ENCODE data around the gene PATL2.
"Not testable (repeated sequence)": the region's sequence is repeated elsewhere in the genome, so short reads cannot be mapped to it uniquely, and the experiment has no call there.

Gene PATL2

DNA sequence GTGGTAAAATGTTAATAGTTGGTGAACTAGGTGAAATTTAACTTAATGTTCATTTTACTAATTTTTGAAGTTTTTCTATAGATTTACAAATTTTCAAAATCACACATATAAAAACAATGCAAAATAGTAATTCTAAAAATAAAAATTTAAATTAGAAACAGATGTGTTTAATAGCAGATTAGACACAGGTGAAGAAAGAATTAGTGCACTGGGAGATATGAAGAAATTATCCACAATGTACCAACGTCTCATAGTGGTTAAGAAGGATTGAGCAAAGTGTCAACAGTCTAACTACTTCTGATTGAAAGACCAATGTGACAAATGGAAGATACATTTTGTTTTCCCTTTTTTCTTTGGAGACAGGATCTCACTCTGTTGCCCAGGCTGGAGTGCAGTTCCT lies 74.1 kb downstream of the PATL2 start:
- no peak overlapping the region for H3K4me3 ChIP-seq (ENCODE audit: low read depth, low read length)
- no peaks in the 10 kb centered on the region for H3K27me3 ChIP-seq (ENCODE audit: control insufficient read depth, insufficient read depth, low read length)
- H3K9ac ChIP-seq (ENCODE audit: low read length): no peak overlapping the region
- no peaks in the 10 kb centered on the region for H3K9me3 ChIP-seq (ENCODE audit: control insufficient read depth, insufficient read depth, low read depth, low read length)
- H3K27ac ChIP-seq (ENCODE audit: low read depth, low read length): no peak overlapping the region
- H3K4me1 ChIP-seq (ENCODE audit: control insufficient read depth, insufficient read depth, low read length): no peaks in the 10 kb centered on the region
- peaks cover 33% of the 10 kb centered on the region for H3K36me3 ChIP-seq (ENCODE audit: control insufficient read depth, insufficient read depth, low read length)

DNA sequence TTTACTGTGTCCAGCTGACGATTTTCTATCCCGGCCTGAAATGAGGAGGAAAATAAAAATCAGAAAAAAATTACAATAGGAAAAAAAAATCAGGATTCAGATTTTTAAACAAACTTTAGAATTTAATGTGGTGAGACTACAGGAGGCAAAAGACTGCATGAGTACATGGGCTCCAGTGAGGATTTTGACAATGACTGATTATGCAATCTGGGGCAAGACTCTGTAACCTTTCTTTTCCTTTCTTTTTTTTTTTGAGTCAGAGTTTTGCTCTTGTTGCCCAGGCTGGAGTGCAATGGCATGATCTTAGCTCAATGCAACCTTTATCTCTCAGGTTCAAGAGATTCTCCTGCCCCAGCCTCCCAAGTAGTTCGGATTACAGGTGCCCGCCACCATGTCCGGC lies 77.5 kb downstream of the PATL2 start:
- Histone ChIP-seq H3K36me3 (ENCODE audit: control insufficient read depth, insufficient read depth, low read length) (peaks cover 52% of the 10 kb centered on the region), H3K27ac (ENCODE audit: low read depth, low read length) (no peak overlapping the region), H3K9me3 (ENCODE audit: control insufficient read depth, insufficient read depth, low read depth, low read length) (no peaks in the 10 kb centered on the region), H3K9ac (ENCODE audit: low read length) (no peak overlapping the region), H3K4me3 (ENCODE audit: low read depth, low read length) (no peak overlapping the region), H3K27me3 (ENCODE audit: control insufficient read depth, insufficient read depth, low read length) (no peaks in the 10 kb centered on the region), H3K4me1 (ENCODE audit: control insufficient read depth, insufficient read depth, low read length) (no peaks in the 10 kb centered on the region)

DNA sequence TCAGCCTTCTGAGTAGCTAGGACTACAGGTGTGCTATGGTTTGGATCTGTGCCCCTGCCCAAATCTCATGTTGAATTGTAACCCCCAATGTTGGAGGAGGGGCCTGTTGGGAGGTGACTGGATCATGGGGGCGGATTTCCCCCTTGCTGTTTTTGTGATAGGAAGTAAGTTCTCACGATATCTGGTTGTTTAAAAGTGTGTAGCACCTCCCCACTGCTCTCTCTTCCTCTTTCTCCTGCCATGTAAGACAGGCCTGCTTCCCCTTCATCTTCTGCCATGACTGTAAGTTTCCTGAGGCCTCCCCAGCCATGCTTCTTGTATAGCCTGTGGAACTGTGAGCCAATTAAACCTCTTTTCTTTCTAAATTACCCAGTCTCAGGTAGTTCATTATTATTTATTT lies 85.8 kb downstream of the PATL2 start:
- not testable (repeated sequence) for H3K4me1 ChIP-seq (ENCODE audit: control insufficient read depth, insufficient read depth, low read length); H3K27ac ChIP-seq (ENCODE audit: low read depth, low read length); H3K4me3 ChIP-seq (ENCODE audit: low read depth, low read length); H3K9ac ChIP-seq (ENCODE audit: low read length); H3K27me3 ChIP-seq (ENCODE audit: control insufficient read depth, insufficient read depth, low read length); H3K9me3 ChIP-seq (ENCODE audit: control insufficient read depth, insufficient read depth, low read depth, low read length)
- peaks cover 65% of the 10 kb centered on the region for H3K36me3 ChIP-seq (ENCODE audit: control insufficient read depth, insufficient read depth, low read length)

DNA sequence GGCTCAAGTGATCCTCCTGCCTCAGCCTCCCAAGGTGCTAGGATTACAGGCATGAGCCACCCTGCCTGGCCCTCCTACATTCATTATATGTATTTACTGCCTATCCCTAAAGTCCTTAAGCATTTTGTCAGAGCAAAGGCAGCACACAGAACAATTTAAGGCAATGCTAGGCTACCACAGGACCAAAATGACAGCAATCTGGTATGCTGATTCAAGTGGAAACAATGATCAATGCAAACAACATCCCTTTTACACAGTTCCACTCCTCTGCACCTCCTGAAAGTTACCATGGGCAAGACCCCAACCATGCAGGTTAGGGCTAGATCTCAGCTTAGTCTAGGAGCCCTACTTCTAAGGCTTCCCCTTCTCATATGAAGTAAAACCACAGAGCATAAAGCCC lies 87.9 kb downstream of the PATL2 start:
- H3K27me3 ChIP-seq (ENCODE audit: control insufficient read depth, insufficient read depth, low read length): no peaks in the 10 kb centered on the region
- no peak overlapping the region for H3K4me3 ChIP-seq (ENCODE audit: low read depth, low read length)
- no peak overlapping the region for H3K27ac ChIP-seq (ENCODE audit: low read depth, low read length)
- H3K4me1 ChIP-seq (ENCODE audit: control insufficient read depth, insufficient read depth, low read length): no peaks in the 10 kb centered on the region
- H3K9me3 ChIP-seq (ENCODE audit: control insufficient read depth, insufficient read depth, low read depth, low read length): no peaks in the 10 kb centered on the region
- no peak overlapping the region for H3K9ac ChIP-seq (ENCODE audit: low read length)
- H3K36me3 ChIP-seq (ENCODE audit: control insufficient read depth, insufficient read depth, low read length): peaks cover 61% of the 10 kb centered on the region

DNA sequence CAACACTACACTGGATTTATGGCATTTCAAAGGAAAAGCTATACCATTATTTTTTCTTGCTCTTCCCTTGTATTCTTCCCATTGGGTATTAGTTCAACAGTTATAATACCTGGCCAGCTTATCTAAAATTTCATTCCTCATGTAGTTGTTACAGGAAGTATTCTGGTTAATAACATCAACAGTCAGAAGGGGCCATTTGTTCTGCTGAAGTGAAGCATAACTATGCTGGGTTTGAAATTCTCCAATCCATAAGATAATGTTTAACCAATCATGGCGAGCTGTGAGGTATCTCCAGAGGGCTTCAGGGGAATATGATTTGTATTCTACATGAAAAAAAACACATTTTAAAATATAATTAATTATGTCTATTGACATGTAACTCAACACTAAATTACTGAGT lies 91.0 kb downstream of the PATL2 start:
- no peak overlapping the region for H3K4me3 ChIP-seq (ENCODE audit: low read depth, low read length)
- H3K36me3 ChIP-seq (ENCODE audit: control insufficient read depth, insufficient read depth, low read length): peaks cover 64% of the 10 kb centered on the region
- no peaks in the 10 kb centered on the region for H3K9me3 ChIP-seq (ENCODE audit: control insufficient read depth, insufficient read depth, low read depth, low read length)
- no peak overlapping the region for H3K27ac ChIP-seq (ENCODE audit: low read depth, low read length)
- no peaks in the 10 kb centered on the region for H3K27me3 ChIP-seq (ENCODE audit: control insufficient read depth, insufficient read depth, low read length)
- no peaks in the 10 kb centered on the region for H3K4me1 ChIP-seq (ENCODE audit: control insufficient read depth, insufficient read depth, low read length)
- H3K9ac ChIP-seq (ENCODE audit: low read length): no peak overlapping the region

DNA sequence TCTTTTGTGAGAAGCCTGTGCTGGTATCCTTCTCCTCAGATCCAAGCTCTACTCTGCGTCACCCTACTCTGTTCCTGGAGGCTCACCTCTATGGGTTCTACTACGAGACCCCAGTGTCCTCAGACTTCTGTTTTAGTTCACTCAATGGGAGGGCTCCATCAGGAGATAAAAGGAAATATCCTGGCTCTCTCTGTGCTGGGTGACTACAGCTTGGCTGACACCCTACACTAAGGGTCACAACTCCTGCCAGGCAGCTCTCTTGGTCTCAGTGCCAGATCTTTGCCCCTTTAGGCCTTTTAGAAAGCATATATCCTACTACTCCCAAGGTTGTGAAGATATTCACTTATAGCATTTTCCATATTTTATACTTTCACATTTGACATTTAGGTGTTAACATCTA lies 94.1 kb downstream of the PATL2 start:
- no peaks in the 10 kb centered on the region for H3K27me3 ChIP-seq (ENCODE audit: control insufficient read depth, insufficient read depth, low read length)
- no peaks in the 10 kb centered on the region for H3K4me1 ChIP-seq (ENCODE audit: control insufficient read depth, insufficient read depth, low read length)
- H3K9ac ChIP-seq (ENCODE audit: low read length): no peak overlapping the region
- no peak overlapping the region for H3K27ac ChIP-seq (ENCODE audit: low read depth, low read length)
- no peaks in the 10 kb centered on the region for H3K9me3 ChIP-seq (ENCODE audit: control insufficient read depth, insufficient read depth, low read depth, low read length)
- peaks cover 69% of the 10 kb centered on the region for H3K36me3 ChIP-seq (ENCODE audit: control insufficient read depth, insufficient read depth, low read length)
- no peak overlapping the region for H3K4me3 ChIP-seq (ENCODE audit: low read depth, low read length)

All from HUES6 (cell line).